NOMO-1 treated with dmso at 0.1 percent for 144 hours (cell line): ENCODE measurements around the gene DPRX.

Experiments
- DNase-seq: peaks from one replicate; lab custom pipeline; 2025; ENCODE audit not compliant: unreplicated experiment; lab: John Stamatoyannopoulos, UW

The DPRX gene

GRCh38 chr19:53631949-53632407 lies at the start of gene DPRX:
DPRX (plus strand) TSS chr19:53631999; CDS start chr19:53632107, 108 bp downstream.
- no peak for DNase-seq

- no peak for DNase-seq
These were observed 48.6 kb upstream of the DPRX start for GRCh38 chr19:53583181-53583580.

- no peak for DNase-seq
These were observed 45.5 kb upstream of the DPRX start for GRCh38 chr19:53586277-53586691.

GRCh38 chr19:53594811-53595509 lies 36.8 kb upstream of the DPRX start:
- no peak for DNase-seq

GRCh38 chr19:53595510-53595867 lies 36.3 kb upstream of the DPRX start:
- DNase-seq: no peak

GRCh38 chr19:53596056-53596455 lies 35.7 kb upstream of the DPRX start:
- no peak for DNase-seq

- DNase-seq: no peak
These were observed 34.8 kb upstream of the DPRX start for GRCh38 chr19:53597023-53597422.

GRCh38 chr19:53598361-53598760 lies 33.4 kb upstream of the DPRX start:
- no peak for DNase-seq

GRCh38 chr19:53600217-53600616 lies 31.6 kb upstream of the DPRX start:
- DNase-seq: no peak

- no peak for DNase-seq
These were observed 25.8 kb upstream of the DPRX start for GRCh38 chr19:53606031-53606430.

GRCh38 chr19:53608381-53608780 lies 23.4 kb upstream of the DPRX start:
- DNase-seq: no peak

GRCh38 chr19:53612762-53613526 lies 18.9 kb upstream of the DPRX start:
- no peak for DNase-seq

- no peak for DNase-seq
These were observed 9.7 kb upstream of the DPRX start for GRCh38 chr19:53621885-53622740.

- DNase-seq: no peak
These were observed 6.8 kb upstream of the DPRX start for GRCh38 chr19:53624771-53625545.

- no peak for DNase-seq
These were observed 5.3 kb upstream of the DPRX start for GRCh38 chr19:53626486-53626885.

- DNase-seq: no peak
These were observed 4.8 kb upstream of the DPRX start for GRCh38 chr19:53626976-53627375.

- no peak for DNase-seq
These were observed 3.0 kb downstream of the DPRX start for GRCh38 chr19:53634768-53635167.

GRCh38 chr19:53639471-53639870 lies 7.7 kb downstream of the DPRX start:
- DNase-seq: no peak

GRCh38 chr19:53642381-53643099 lies 10.7 kb downstream of the DPRX start:
- DNase-seq: no peak
